ENCODE measurements around the gene TUBG1.

TUBG1 gene

DNA sequence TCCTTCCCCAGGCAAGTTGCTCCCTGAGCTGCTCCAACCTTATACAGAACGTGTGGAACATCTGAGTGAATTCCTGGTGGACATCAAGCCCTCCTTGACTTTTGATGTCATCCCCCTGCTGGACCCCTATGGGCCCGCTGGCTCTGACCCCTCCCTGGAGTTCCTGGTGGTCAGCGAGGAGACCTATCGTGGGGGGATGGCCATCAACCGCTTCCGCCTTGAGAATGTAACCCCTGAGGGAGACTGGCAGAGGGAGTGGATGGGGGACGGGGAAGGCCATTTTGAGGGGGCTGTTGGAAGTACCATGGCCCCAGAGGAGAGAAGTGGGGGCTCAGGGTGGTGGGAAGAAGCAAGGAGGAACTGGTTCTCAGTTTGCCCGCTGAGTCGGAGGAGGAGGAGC is 45.5 kb upstream of the TUBG1 start (continued):
- TF ChIP-seq, protein P1, sequence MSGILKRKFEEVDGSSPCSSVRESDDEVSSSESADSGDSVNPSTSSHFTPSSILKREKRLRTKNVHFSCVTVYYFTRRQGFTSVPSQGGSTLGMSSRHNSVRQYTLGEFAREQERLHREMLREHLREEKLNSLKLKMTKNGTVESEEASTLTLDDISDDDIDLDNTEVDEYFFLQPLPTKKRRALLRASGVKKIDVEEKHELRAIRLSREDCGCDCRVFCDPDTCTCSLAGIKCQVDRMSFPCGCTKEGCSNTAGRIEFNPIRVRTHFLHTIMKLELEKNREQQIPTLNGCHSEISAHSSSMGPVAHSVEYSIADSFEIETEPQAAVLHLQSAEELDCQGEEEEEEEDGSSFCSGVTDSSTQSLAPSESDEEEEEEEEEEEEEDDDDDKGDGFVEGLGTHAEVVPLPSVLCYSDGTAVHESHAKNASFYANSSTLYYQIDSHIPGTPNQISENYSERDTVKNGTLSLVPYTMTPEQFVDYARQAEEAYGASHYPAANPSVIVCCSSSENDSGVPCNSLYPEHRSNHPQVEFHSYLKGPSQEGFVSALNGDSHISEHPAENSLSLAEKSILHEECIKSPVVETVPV (CRISPR knock-in tag; IDR thresholded peaks at IDR 0.05), result no peak
- no peak for TF ChIP-seq ZNF565 (CRISPR knock-in tag; conservative IDR thresholded peaks at IDR 0.05; ENCODE audit: low read depth)
- TF ChIP-seq, protein P2, sequence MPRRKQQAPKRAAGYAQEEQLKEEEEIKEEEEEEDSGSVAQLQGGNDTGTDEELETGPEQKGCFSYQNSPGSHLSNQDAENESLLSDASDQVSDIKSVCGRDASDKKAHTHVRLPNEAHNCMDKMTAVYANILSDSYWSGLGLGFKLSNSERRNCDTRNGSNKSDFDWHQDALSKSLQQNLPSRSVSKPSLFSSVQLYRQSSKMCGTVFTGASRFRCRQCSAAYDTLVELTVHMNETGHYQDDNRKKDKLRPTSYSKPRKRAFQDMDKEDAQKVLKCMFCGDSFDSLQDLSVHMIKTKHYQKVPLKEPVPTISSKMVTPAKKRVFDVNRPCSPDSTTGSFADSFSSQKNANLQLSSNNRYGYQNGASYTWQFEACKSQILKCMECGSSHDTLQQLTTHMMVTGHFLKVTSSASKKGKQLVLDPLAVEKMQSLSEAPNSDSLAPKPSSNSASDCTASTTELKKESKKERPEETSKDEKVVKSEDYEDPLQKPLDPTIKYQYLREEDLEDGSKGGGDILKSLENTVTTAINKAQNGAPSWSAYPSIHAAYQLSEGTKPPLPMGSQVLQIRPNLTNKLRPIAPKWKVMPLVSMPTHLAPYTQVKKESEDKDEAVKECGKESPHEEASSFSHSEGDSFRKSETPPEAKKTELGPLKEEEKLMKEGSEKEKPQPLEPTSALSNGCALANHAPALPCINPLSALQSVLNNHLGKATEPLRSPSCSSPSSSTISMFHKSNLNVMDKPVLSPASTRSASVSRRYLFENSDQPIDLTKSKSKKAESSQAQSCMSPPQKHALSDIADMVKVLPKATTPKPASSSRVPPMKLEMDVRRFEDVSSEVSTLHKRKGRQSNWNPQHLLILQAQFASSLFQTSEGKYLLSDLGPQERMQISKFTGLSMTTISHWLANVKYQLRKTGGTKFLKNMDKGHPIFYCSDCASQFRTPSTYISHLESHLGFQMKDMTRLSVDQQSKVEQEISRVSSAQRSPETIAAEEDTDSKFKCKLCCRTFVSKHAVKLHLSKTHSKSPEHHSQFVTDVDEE (CRISPR knock-in tag; IDR thresholded peaks at IDR 0.05), result no peak
- TF ChIP-seq BACH2 (CRISPR knock-in tag; IDR thresholded peaks at IDR 0.05; ENCODE audit: borderline replicate concordance), result no peak
- TF ChIP-seq SNAI2 (CRISPR knock-in tag; IDR thresholded peaks at IDR 0.05), result no peak
- no peak for TF ChIP-seq CSDC2 (CRISPR knock-in tag; IDR thresholded peaks at IDR 0.05)
- no peak for TF ChIP-seq PPARA (CRISPR knock-in tag; IDR thresholded peaks at IDR 0.05; ENCODE audit: borderline replicate concordance)

DNA sequence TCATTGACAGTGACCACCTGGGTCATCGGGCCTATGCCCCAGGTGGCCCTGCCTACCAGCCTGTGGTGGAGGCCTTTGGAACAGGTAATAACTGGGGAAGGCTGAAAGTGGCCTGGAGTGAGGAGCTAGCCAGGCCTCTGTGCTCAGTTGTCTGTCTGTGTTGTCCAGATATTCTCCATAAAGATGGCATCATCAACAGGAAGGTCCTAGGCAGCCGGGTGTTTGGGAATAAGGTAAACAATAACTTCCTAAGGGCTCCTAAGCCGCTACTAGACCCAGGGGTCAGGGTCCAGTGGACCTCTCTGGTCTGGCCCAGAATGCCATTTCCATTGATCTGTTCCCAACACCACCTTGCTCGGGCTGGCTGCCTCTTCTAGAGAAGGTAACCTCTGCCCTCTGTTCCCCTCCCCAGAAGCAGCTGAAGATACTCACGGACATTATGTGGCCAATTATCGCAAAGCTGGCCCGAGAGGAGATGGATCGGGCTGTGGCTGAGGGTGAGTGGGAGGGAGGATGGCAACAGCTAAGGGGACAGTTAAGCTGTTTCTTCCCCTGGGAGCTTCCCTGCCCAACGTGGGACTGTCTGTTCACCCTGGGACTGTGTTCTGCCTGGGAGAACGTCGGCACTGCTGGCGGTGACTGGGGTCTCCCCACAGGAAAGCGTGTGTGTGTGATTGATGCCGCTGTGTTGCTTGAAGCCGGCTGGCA is 44.5 kb upstream of the TUBG1 start:
- TF ChIP-seq RARB (CRISPR knock-in tag; IDR thresholded peaks at IDR 0.05) (no peak), TOX (CRISPR knock-in tag; IDR thresholded peaks at IDR 0.05; ENCODE audit: borderline replicate concordance) (no peak), ZNF70 (CRISPR knock-in tag; IDR thresholded peaks at IDR 0.05) (no peak), ARNTL (CRISPR knock-in tag; IDR thresholded peaks at IDR 0.05; ENCODE audit: borderline replicate concordance, low read depth) (no peak), SNAI2 (CRISPR knock-in tag; IDR thresholded peaks at IDR 0.05) (no peak)
- TF ChIP-seq, protein P3, sequence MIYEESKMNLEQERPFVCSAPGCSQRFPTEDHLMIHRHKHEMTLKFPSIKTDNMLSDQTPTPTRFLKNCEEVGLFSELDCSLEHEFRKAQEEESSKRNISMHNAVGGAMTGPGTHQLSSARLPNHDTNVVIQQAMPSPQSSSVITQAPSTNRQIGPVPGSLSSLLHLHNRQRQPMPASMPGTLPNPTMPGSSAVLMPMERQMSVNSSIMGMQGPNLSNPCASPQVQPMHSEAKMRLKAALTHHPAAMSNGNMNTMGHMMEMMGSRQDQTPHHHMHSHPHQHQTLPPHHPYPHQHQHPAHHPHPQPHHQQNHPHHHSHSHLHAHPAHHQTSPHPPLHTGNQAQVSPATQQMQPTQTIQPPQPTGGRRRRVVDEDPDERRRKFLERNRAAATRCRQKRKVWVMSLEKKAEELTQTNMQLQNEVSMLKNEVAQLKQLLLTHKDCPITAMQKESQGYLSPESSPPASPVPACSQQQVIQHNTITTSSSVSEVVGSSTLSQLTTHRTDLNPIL (CRISPR knock-in tag; IDR thresholded peaks at IDR 0.05; ENCODE audit: low read depth), result no peak
- ATAC-seq, result no peak

DNA sequence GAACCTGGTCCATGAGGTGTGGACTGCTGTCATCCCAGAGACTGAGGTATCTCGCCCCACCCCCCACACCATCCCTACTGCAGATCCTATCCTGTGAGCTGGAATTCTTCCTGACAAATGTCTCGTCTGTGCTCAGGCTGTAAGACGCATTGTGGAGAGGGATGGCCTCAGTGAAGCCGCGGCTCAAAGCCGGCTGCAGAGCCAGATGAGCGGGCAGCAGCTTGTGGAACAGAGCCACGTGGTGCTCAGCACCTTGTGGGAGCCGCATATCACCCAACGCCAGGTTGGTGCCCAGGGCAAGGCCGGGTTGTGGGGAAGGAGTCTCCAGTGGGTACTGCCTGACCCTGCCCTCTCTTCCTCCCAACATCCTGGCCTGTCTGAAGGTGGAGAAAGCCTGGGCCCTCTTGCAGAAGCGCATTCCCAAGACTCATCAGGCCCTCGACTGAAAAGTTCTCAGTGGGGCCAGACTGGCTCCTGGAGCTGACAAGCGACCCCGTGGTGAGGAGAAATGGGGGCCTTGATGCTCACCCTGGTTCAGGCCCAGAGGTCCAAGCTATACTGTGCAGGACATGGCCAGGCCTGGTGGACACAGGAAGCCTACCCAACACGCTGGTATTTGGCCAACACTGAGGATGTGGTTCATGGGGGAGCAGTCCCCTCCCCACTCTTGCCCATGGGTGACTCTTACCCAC is 43.8 kb upstream of the TUBG1 start:
- ATAC-seq, result no peak
- no peak for TF ChIP-seq ZFP30 (CRISPR knock-in tag; IDR thresholded peaks at IDR 0.05)
- no peak for TF ChIP-seq ZFP3 (CRISPR knock-in tag; IDR thresholded peaks at IDR 0.05)
- no peak for TF ChIP-seq ARNTL (CRISPR knock-in tag; IDR thresholded peaks at IDR 0.05; ENCODE audit: borderline replicate concordance, low read depth)
- TF ChIP-seq, protein P4, sequence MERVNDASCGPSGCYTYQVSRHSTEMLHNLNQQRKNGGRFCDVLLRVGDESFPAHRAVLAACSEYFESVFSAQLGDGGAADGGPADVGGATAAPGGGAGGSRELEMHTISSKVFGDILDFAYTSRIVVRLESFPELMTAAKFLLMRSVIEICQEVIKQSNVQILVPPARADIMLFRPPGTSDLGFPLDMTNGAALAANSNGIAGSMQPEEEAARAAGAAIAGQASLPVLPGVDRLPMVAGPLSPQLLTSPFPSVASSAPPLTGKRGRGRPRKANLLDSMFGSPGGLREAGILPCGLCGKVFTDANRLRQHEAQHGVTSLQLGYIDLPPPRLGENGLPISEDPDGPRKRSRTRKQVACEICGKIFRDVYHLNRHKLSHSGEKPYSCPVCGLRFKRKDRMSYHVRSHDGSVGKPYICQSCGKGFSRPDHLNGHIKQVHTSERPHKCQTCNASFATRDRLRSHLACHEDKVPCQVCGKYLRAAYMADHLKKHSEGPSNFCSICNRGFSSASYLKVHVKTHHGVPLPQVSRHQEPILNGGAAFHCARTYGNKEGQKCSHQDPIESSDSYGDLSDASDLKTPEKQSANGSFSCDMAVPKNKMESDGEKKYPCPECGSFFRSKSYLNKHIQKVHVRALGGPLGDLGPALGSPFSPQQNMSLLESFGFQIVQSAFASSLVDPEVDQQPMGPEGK (CRISPR knock-in tag; IDR thresholded peaks at IDR 0.05; ENCODE audit: borderline replicate concordance), result no peak
- no peak for TF ChIP-seq PPARA (CRISPR knock-in tag; IDR thresholded peaks at IDR 0.05; ENCODE audit: borderline replicate concordance)
- no peak for TF ChIP-seq RARB (CRISPR knock-in tag; IDR thresholded peaks at IDR 0.05)
- TF ChIP-seq TOX (CRISPR knock-in tag; IDR thresholded peaks at IDR 0.05; ENCODE audit: borderline replicate concordance), result no peak
- TF ChIP-seq, protein P1 (CRISPR knock-in tag; IDR thresholded peaks at IDR 0.05), result no peak
- no peak for TF ChIP-seq CSDC2 (CRISPR knock-in tag; IDR thresholded peaks at IDR 0.05)
- TF ChIP-seq, protein P3 (CRISPR knock-in tag; IDR thresholded peaks at IDR 0.05; ENCODE audit: low read depth), result no peak
- no peak for TF ChIP-seq ZNF8 (CRISPR knock-in tag; IDR thresholded peaks at IDR 0.05)
- TF ChIP-seq ZNF70 (CRISPR knock-in tag; IDR thresholded peaks at IDR 0.05), result no peak
- TF ChIP-seq, protein P5, sequence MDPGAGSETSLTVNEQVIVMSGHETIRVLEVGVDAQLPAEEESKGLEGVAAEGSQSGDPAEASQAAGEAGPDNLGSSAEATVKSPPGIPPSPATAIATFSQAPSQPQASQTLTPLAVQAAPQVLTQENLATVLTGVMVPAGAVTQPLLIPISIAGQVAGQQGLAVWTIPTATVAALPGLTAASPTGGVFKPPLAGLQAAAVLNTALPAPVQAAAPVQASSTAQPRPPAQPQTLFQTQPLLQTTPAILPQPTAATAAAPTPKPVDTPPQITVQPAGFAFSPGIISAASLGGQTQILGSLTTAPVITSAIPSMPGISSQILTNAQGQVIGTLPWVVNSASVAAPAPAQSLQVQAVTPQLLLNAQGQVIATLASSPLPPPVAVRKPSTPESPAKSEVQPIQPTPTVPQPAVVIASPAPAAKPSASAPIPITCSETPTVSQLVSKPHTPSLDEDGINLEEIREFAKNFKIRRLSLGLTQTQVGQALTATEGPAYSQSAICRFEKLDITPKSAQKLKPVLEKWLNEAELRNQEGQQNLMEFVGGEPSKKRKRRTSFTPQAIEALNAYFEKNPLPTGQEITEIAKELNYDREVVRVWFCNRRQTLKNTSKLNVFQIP (CRISPR knock-in tag; IDR thresholded peaks at IDR 0.05; ENCODE audit: borderline replicate concordance, low read depth), result no peak
- no peak for TF ChIP-seq ZNF565 (CRISPR knock-in tag; conservative IDR thresholded peaks at IDR 0.05; ENCODE audit: low read depth)
- no peak for TF ChIP-seq ESRRG (CRISPR knock-in tag; IDR thresholded peaks at IDR 0.05)
- no peak for TF ChIP-seq ISL1 (CRISPR knock-in tag; IDR thresholded peaks at IDR 0.05)
- no peak for TF ChIP-seq OSR1 (CRISPR knock-in tag; IDR thresholded peaks at IDR 0.05)
- no peak for TF ChIP-seq GLIS3 (CRISPR knock-in tag; IDR thresholded peaks at IDR 0.05)
- TF ChIP-seq ZC3H10 (CRISPR knock-in tag; IDR thresholded peaks at IDR 0.05), result no peak

Data from SK-N-SH treated with all-trans-retinoic acid at 6 μM for 48 hours (cell line).